Stimulated activated CD8-positive, alpha-beta memory T cell treated with anti-CD3 and anti-CD28 coated beads, Interleukin-15, amount 100 ng/mL, for 1 hour (primary cell): ENCODE measurements around the gene ELOVL2.

Experiments used
- DNase-seq: peaks from one replicate; pipeline ENCODE4 v3.0.0-alpha.2; 2020; ENCODE audit warnings: low read depth

ELOVL2 gene

GRCh38 chr6:10981409-10981808 lies 62.7 kb downstream of the ELOVL2 start:
- DNase-seq: no peak

GRCh38 chr6:10979603-10980002 lies 64.5 kb downstream of the ELOVL2 start:
- DNase-seq: no peak

GRCh38 chr6:10977231-10977968 lies 66.7 kb downstream of the ELOVL2 start:
- DNase-seq: no peak

DNA sequence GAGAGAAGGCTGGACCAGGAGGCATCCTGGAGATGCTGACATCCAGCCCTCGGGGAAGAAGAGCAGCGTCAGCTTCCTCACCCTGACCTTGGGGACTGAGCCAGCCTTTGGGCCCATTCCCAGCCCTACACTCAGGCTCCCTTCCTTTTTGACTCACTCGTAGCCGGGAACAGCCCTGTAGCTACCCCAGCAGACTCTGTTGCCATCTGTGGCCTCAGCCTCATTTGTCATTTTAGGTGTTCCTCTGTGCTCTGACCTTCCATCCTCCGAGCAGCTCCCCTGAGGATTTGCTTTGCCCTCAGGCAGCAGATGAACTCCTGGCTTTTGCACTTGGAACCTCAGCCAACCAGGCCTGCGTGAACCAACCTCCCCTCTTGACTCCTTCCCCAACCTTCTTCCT lies 67.5 kb downstream of the ELOVL2 start:
- DNase-seq: no peak

- DNase-seq: no peak
These were observed 71.9 kb downstream of the ELOVL2 start for GRCh38 chr6:10972196-10972595.

DNA sequence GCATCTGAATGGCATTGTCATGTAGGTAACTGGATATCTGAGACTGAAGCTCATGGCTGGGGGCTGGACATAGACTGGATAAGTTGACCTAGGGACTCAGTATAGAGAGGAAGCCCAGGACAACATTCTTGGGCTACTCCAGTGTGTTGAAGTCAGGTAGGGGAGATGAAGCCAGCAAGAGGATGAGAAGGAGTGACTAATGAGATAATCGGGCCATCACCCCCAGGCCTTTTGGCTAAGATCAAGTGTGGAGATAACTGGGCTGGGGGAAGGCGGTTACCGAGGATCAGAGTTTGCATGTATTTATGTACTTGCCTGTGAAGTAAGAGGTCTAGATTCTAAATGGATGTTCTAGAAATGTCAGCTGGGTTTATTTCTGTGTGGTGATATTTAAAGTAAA lies 73.4 kb downstream of the ELOVL2 start:
- no peak for DNase-seq

DNA sequence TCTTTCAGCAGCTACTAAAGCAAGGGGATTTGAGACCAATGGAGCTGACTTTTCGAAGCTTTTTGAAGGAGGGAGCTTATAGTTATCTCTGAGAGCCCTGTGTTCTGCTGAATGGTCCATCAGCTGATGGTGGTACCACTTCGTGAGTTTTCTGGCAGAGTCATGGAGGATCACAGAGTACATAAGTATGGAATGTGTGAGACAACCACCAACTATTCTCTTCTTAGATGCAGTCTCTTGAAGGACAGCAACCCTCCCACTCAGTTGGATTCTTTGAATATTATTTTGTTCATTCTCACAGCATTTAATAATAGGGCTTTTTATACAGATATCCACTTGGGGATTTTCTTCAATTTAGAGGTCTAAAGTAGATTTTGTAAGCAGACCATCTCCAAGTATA lies 75.3 kb downstream of the ELOVL2 start:
- no peak for DNase-seq

DNA sequence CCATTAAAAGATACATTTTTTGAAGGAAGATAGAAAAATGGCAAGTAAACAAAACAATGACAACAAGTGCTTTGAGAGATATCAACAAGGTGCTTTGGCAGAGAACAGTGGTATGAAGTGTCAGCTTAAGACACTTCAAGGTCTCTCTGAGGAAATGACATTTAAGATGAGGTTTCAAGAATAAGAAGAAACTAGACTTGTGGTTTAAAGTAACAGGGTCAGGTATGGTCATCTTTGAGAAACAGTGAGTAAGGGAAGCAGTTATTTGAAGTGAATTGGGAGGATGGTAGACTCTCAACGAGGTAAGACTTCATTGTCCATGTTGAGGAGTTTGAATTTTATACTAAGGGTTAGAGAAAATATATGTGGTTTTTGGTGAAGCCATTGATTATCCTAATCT lies 79.4 kb downstream of the ELOVL2 start:
- no peak for DNase-seq

DNA sequence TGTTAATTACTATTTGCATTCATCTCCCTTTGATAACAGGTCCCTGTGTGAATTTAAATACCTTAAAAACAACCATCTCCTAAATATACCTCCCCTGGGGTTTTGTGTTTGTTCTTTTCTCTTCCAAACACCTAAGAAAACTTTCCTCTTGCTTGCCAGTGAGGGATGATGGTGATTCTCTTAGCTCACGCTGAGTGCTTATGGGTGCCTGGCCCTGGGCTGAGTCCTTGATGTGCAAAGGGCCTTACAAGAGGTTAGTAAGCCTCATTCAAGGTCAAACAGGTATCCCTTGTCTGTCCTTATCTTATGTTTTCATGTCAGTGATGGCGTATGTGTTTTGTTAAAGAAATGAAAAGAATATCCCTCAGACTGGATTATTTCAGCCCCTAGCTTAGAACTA lies 81.0 kb downstream of the ELOVL2 start:
- DNase-seq: no peak

DNA sequence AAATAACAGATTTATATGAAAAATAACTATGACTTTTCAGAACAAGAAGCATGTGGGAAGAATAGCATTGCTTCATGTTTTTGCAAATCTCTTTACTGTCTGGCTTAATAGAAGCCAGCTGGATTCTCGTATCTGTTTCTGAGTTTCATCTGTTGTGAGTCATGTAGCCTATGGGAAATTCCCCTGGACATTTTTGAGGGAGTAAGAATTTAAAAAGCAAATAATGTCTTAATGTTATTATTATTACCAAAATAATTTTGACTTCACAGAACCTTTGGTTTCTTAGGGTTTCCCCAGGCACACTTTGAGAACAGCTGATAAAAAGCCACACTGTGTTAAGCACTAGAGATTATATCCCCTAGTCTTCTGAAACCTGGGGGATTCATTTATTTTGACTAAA lies 81.4 kb downstream of the ELOVL2 start:
- DNase-seq: no peak

- DNase-seq: no peak
These were observed 82.3 kb downstream of the ELOVL2 start for GRCh38 chr6:10961837-10962236.

- DNase-seq: no peak
These were observed 83.9 kb downstream of the ELOVL2 start for GRCh38 chr6:10960171-10960570.

DNA sequence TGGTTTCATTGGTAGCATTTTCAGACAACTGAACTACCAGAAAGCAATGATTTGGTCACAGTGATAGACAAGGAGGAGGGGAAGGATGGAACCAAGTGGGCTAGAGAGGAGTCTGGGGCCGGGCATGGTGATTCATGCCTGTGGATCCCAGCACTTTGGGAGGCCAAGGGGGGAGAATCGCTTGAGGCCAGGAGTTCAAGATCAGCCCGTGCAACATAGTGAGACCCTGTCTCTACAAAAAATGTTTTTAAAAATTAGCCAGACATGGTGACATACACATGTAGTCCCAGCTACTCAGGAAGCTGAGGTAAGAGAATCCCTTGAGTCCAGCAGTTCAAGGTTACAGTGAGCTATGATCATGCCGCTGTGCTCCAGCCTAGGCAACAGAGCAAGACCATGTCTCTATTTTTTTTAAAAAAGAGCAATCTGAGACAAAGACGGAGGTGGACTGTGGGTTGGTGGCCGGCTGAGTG lies 86.7 kb downstream of the ELOVL2 start:
- no peak for DNase-seq

DNA sequence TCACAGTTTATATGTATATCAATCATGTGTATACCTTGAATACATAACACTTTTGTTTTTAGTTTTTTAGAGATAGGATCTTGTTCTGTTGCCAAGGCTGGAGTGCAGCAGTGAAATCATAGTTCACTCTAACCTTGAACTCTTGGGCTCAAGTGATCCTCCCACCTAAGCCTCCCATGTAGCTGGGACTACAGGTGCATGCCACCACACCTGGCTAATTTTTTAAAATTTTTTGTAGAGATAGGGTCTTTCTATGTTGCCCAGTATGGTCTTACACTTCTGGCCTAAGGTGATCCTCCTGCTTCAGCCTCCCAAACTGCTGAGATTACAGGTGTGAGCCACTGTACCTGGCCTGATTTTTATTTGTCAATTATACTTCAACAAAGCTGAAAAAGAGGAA lies 87.3 kb downstream of the ELOVL2 start:
- DNase-seq: no peak

GRCh38 chr6:10954590-10955010 lies 89.5 kb downstream of the ELOVL2 start:
- DNase-seq: peak; percentile 25

DNA sequence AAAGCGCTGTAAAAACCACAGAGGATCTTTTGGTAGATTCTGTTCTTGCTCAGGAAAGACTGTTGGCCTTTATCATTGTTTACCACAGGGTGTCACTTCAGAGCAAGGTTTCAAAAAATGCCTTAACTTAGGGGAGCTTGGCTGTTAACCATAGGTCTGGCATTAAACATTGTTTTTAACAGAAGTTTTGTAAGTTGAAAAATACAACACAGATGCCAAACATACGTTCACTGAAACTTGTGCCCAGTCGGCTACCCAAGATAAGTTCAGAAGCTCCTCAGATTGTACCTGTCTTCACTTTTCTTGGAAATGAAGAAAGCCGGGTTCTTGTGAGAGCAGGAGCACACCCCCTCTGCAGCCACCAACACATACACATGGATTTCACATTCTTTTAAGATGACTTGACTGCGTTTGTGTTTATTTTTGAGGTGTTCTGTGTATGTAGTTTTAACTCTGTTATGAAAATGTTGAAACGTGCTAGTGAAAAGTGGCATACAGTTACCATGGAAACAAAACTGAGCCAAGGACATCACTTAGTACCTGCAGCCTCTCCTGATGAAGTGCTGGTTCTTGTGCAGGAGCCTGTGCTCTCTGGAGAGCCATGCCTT lies 92.3 kb downstream of the ELOVL2 start:
- no peak for DNase-seq

DNA sequence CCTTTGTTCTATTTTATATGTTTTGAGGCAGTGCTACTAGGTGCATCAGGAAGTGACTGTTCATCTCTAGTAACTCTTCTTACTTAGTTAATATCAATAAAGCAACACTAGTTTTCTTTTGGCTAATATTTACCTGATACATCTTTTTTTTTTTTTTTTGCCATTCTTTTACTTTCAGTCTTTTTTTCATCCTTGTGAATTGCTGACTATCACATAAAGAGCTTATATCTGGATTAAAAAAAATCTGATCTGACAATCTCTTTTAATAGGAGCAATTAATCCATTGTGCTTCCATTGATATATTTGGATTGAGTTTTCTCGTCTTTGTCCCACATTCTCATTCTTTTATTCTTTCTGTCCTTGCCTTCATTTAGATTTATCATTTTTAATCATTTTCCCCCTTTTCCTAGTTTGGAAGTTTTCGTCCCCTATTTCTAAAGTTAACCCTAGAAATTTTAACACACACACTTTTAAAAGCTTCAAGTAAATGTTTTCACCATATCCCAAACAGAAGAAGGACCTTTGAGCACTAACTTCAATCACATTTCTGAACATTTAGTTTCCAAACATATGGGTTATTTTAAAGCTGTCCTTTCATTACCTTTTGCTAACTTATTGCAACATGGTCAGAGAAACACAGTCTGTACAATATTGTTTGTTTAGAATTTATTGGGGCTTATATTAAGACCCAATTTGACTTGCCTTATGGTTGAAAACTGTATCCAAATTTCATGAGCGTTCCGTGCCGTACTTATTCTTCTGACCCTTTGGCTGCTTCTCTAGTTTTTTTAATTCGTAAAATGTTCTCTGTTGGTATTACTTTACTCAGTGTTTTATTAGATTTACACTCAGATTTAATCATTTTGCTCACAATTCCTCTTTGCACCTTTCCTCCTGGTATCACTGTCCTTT lies 94.3 kb downstream of the ELOVL2 start:
- DNase-seq: no peak

DNA sequence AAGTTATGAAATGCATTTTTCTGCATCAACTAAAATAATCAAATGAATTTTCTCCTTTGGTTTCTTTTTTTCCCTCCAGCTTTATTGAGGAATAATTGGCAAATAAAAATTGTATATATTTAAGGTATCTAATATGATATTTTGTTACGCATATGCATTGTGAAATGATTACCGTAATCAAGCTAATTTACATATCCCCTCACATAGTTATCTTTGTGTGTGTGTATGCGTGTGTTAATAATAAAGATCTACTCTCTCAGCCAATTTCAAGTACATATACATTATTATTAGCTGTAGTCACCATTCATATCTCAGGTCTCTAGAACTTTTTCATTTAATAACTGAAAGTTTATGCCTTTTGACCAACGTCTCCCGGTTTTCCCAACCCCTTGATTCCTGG lies 96.1 kb downstream of the ELOVL2 start:
- no peak for DNase-seq

DNA sequence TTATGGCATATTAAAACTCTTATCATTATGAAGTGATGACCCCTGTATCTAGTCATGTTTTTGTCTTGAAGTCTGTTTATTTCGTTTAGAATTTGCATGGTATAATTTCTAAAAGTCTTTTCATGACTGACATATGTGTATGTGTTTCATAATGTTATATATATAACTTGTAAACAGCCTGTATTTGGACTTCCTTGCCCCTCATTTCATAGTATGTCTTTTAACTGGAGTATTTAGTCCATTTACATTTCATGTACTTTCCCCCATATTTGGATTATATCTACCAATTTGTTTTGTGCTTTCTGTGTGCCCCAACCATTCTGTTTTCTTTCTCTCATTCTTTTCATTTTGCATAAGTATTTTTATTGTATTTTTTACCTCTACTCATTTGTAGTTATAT lies 98.3 kb downstream of the ELOVL2 start:
- DNase-seq: no peak

DNA sequence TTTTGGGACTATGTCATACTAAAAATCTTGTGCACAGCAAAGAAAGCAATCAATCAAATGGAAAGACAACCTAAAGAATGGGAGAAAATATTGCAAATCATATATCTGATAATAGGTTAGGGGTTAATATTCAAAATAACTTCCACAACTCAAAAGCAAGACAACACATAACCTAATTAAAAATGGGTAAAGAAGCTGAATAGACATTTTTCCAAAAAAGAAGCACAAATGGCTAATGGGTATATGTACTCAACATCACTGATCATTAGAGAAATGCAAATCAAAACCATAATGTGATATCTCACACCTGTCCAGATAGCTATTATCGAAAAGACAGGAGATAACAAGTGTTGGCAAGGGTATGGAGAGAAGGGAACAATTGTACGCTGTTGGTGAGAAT lies 104.3 kb downstream of the ELOVL2 start:
- DNase-seq: no peak

GRCh38 chr6:10933126-10933525 lies 111.0 kb downstream of the ELOVL2 start:
- no peak for DNase-seq
